GM21825 (cell line): Measurements from ENCODE around the gene GTF2A1.
"Not testable (repeated sequence)": the region's sequence is repeated elsewhere in the genome, so short reads cannot be mapped to it uniquely, and the experiment has no call there.

Source experiments
- ATAC-seq: cut with Tn5 transposase; IDR thresholded peaks from one replicate; pipeline ENCODE4 v1.9.1; 2021; ENCODE audit warnings: mild to moderate bottlenecking, moderate library complexity; ENCODE audit not compliant: unreplicated experiment

The GTF2A1 gene

GRCh38 chr14:81233615-81234014 is 12.9 kb upstream of the GTF2A1 start:
- ATAC-seq, result no peak

GRCh38 chr14:81231540-81231939 is 10.8 kb upstream of the GTF2A1 start:
- no peak for ATAC-seq

GRCh38 chr14:81224222-81224621 is 3.5 kb upstream of the GTF2A1 start:
- ATAC-seq, result no peak

- not testable (repeated sequence) for ATAC-seq
Measured at GRCh38 chr14:81223788-81224187, 3.0 kb upstream of the GTF2A1 start.

GRCh38 chr14:81222691-81223090 is 1.9 kb upstream of the GTF2A1 start:
- ATAC-seq, result no peak

GRCh38 chr14:81222126-81222525 is 1.4 kb upstream of the GTF2A1 start:
- no peak for ATAC-seq

GRCh38 chr14:81221579-81222102 is 882 bp upstream of the GTF2A1 start:
- no peak for ATAC-seq

GRCh38 chr14:81220580-81220829 is 254 bp downstream of the GTF2A1 start:
- no peak for ATAC-seq

- no peak for ATAC-seq
Measured at GRCh38 chr14:81219759-81220579, 790 bp downstream of the GTF2A1 start.

- peak; percentile 53 for ATAC-seq
Measured at GRCh38 chr14:81219210-81219758, 1.5 kb downstream of the GTF2A1 start.

GRCh38 chr14:81211844-81212243 is 8.9 kb downstream of the GTF2A1 start:
- no peak for ATAC-seq

GRCh38 chr14:81209167-81209836 is 11.5 kb downstream of the GTF2A1 start:
- ATAC-seq, result peak; percentile 58

- no peak for ATAC-seq
Measured at GRCh38 chr14:81208489-81208888, 12.3 kb downstream of the GTF2A1 start.

GRCh38 chr14:81206115-81206514 is 14.6 kb downstream of the GTF2A1 start:
- no peak for ATAC-seq

GRCh38 chr14:81205639-81206038 is 15.1 kb downstream of the GTF2A1 start:
- no peak for ATAC-seq

GRCh38 chr14:81200054-81200453 is 20.7 kb downstream of the GTF2A1 start:
- ATAC-seq, result no peak

- no peak for ATAC-seq
Measured at GRCh38 chr14:81199084-81199483, 21.7 kb downstream of the GTF2A1 start.

GRCh38 chr14:81198651-81199050 is 22.1 kb downstream of the GTF2A1 start:
- no peak for ATAC-seq

GRCh38 chr14:81193924-81194633 is 26.7 kb downstream of the GTF2A1 start:
- ATAC-seq, result peak; percentile 70

- no peak for ATAC-seq
Measured at GRCh38 chr14:81192594-81192993, 28.2 kb downstream of the GTF2A1 start.

GRCh38 chr14:81187832-81188522 is 32.8 kb downstream of the GTF2A1 start:
- ATAC-seq, result peak; percentile 74
